Astrocyte (in vitro differentiated cells and primary cell): ENCODE measurements around the gene IFIT2. TPM values are rescaled to one million over a fixed set of nuclear protein-coding genes. Genes with fewer than 3 reads are reported as not detected.

Experiments
- DNase-seq: peaks from one replicate; pipeline ENCODE4 v3.0.0-alpha.2; 2010; ENCODE audit warnings: low read depth
- FAIRE-seq: peaks from 2 replicates; lab custom pipeline; 2011; peaks lifted over from hg19 to GRCh38; lab: Jason Lieb, UNC
- H2AFZ ChIP-seq: 2 replicates; pipeline ENCODE4 v1.6.0; 2012; ENCODE audit warnings: low read depth, low read length, inconsistent platforms
- H3K27ac ChIP-seq: 2 replicates; pipeline ENCODE4 v1.5.1; 2011; ENCODE audit warnings: low read depth, low read length, inconsistent platforms
- H3K27me3 ChIP-seq: 2 replicates; pipeline ENCODE4 v1.6.0; 2011; ENCODE audit warnings: low read length, inconsistent platforms; ENCODE audit not compliant: insufficient read depth
- H3K36me3 ChIP-seq: 2 replicates; pipeline ENCODE4 v1.5.1; 2011; ENCODE audit warnings: low read length, inconsistent platforms; ENCODE audit not compliant: insufficient read depth
- H3K4me1 ChIP-seq: 2 replicates; pipeline ENCODE4 v1.5.1; 2011; ENCODE audit warnings: low read length, inconsistent platforms; ENCODE audit not compliant: insufficient read depth
- H3K4me2 ChIP-seq: 2 replicates; pipeline ENCODE4 v1.6.0; 2012; ENCODE audit warnings: low read length, inconsistent platforms
- H3K4me3 ChIP-seq: 2 replicates; pipeline ENCODE4 v1.5.1; 2011; ENCODE audit warnings: low read depth, mild to moderate bottlenecking, low read length, inconsistent platforms; ENCODE audit not compliant: insufficient read depth
- H3K79me2 ChIP-seq: 2 replicates; pipeline ENCODE4 v1.6.0; 2012; ENCODE audit warnings: mild to moderate bottlenecking, low read length, inconsistent platforms; ENCODE audit not compliant: insufficient read depth
- H3K9ac ChIP-seq: 2 replicates; pipeline ENCODE4 v1.6.0; 2012; ENCODE audit warnings: mild to moderate bottlenecking, low read length, inconsistent platforms
- H3K9me3 ChIP-seq: 2 replicates; pipeline ENCODE4 v1.5.1; 2012; ENCODE audit warnings: low read depth, mild to moderate bottlenecking, low read length, inconsistent platforms; ENCODE audit not compliant: insufficient read depth
- H4K20me1 ChIP-seq: 2 replicates; pipeline ENCODE4 v1.6.0; 2012; ENCODE audit warnings: low read length, inconsistent platforms; ENCODE audit not compliant: insufficient read depth
- H3K27ac Mint-ChIP-seq: one replicate; pipeline ENCODE4 v1.8.0; 2021; ENCODE audit warnings: mild to moderate bottlenecking, mixed read lengths; ENCODE audit not compliant: unreplicated experiment
- H3K27me3 Mint-ChIP-seq: one replicate; pipeline ENCODE4 v1.8.0; 2021; ENCODE audit warnings: low read depth, mixed read lengths; ENCODE audit not compliant: unreplicated experiment
- H3K36me3 Mint-ChIP-seq: one replicate; pipeline ENCODE4 v1.8.0; 2021; ENCODE audit warnings: low read depth, mixed read lengths; ENCODE audit not compliant: unreplicated experiment
- H3K4me1 Mint-ChIP-seq: one replicate; pipeline ENCODE4 v1.8.0; 2021; ENCODE audit warnings: low read depth, mixed read lengths; ENCODE audit not compliant: unreplicated experiment
- H3K4me3 Mint-ChIP-seq: one replicate; pipeline ENCODE4 v1.8.0; 2021; ENCODE audit warnings: mild to moderate bottlenecking, moderate library complexity, mixed read lengths; ENCODE audit not compliant: unreplicated experiment
- H3K9me3 Mint-ChIP-seq: one replicate; pipeline ENCODE4 v1.8.0; 2021; ENCODE audit warnings: mild to moderate bottlenecking, mixed read lengths; ENCODE audit not compliant: unreplicated experiment
- CTCF ChIP-seq: IDR thresholded peaks from 2 replicates; pipeline ENCODE4 v1.5.1; 2011; ENCODE audit warnings: low read depth, mild to moderate bottlenecking, inconsistent platforms, low read length, moderate library complexity; ENCODE audit not compliant: insufficient read depth
- EZH2 ChIP-seq: IDR thresholded peaks from 2 replicates; pipeline ENCODE4 v1.6.1; 2012; ENCODE audit warnings: mild to moderate bottlenecking, low read length, inconsistent platforms; ENCODE audit not compliant: insufficient read depth
- total RNA-seq: library from RNA; stranded (reverse); gene quantifications from 2 replicates; pipeline ENCODE4 v1.2.1, GENCODE V29; 2021

IFIT2 gene
- total RNA-seq, 1 donor from 2014 or later = 36.0 TPM

- Histone ChIP-seq H3K79me2 (no peaks in the 10 kb centered on the region), H3K4me2 (no peak overlapping the region), H3K9me3 (no peaks in the 10 kb centered on the region), H4K20me1 (no peaks in the 10 kb centered on the region), H3K4me3 (no peak overlapping the region), H3K4me1 (peaks cover 19% of the 10 kb centered on the region), H3K36me3 (no peaks in the 10 kb centered on the region), H3K9ac (no peak overlapping the region), H3K27me3 (no peaks in the 10 kb centered on the region), H3K27ac (no peak overlapping the region), H2AFZ (no peak overlapping the region)
- no peaks in the 10 kb centered on the region for H3K36me3 Mint-ChIP-seq
- TF ChIP-seq CTCF = no peak
- no peak for TF ChIP-seq EZH2
- no peak for DNase-seq
- peak overlapping the region; percentile 73 for H3K27ac Mint-ChIP-seq
- FAIRE-seq = no peak
- no peaks in the 10 kb centered on the region for H3K9me3 Mint-ChIP-seq
- H3K4me1 Mint-ChIP-seq = peaks cover 25% of the 10 kb centered on the region
- H3K4me3 Mint-ChIP-seq = no peak overlapping the region
- H3K27me3 Mint-ChIP-seq = no peaks in the 10 kb centered on the region
Measured at GRCh38 chr10:89346405-89347254, 44.8 kb downstream of the IFIT2 start.

GRCh38 chr10:89347701-89348457, 46.0 kb downstream of the IFIT2 start:
- TF ChIP-seq EZH2 = no peak
- no peak for TF ChIP-seq CTCF
- Histone ChIP-seq H3K79me2 (no peaks in the 10 kb centered on the region), H3K9ac (no peak overlapping the region), H3K27me3 (no peaks in the 10 kb centered on the region), H3K36me3 (no peaks in the 10 kb centered on the region), H2AFZ (no peak overlapping the region), H3K9me3 (no peaks in the 10 kb centered on the region), H3K27ac (no peak overlapping the region), H3K4me2 (no peak overlapping the region), H4K20me1 (no peaks in the 10 kb centered on the region), H3K4me1 (peaks cover 24% of the 10 kb centered on the region), H3K4me3 (no peak overlapping the region)
- DNase-seq (no peak), FAIRE-seq (no peak)
- no peak overlapping the region for H3K27ac Mint-ChIP-seq
- H3K36me3 Mint-ChIP-seq = no peaks in the 10 kb centered on the region
- peaks cover 36% of the 10 kb centered on the region for H3K4me1 Mint-ChIP-seq
- H3K27me3 Mint-ChIP-seq = no peaks in the 10 kb centered on the region
- no peak overlapping the region for H3K4me3 Mint-ChIP-seq
- no peaks in the 10 kb centered on the region for H3K9me3 Mint-ChIP-seq
